NB4 (cell line): Measurements from ENCODE around the gene SLC15A4.

Experiments
- DNase-seq: peaks from one replicate; pipeline ENCODE4 v3.0.0; 2010; ENCODE audit warnings: low read depth
- H3K4me3 ChIP-seq: one replicate; pipeline ENCODE4 v1.5.1; 2011; ENCODE audit warnings: mild to moderate bottlenecking, low read depth, low read length, moderate library complexity
- CTCF ChIP-seq: IDR thresholded peaks from one replicate; pipeline ENCODE4 v1.5.1; 2012; ENCODE audit warnings: low read depth, low read length
- MAX ChIP-seq: IDR thresholded peaks from 2 replicates; pipeline ENCODE4 v1.6.1; 2011; ENCODE audit warnings: low read depth, low read length
- MYC ChIP-seq: IDR thresholded peaks from 2 replicates; pipeline ENCODE4 v1.6.1; 2011; ENCODE audit warnings: low read depth, low read length
- POLR2A ChIP-seq: IDR thresholded peaks from 2 replicates; pipeline ENCODE4 v1.6.1; 2011; ENCODE audit warnings: mild to moderate bottlenecking; ENCODE audit not compliant: insufficient read length; ENCODE audit errors: extremely low read depth

Gene SLC15A4

GRCh38 chr12:128816643-128816920, 7.2 kb downstream of the SLC15A4 start:
- TF ChIP-seq CTCF (no peak), MAX (no peak), MYC (no peak), POLR2A (no peak)
- no peak for DNase-seq
- no peak overlapping the region for H3K4me3 ChIP-seq

GRCh38 chr12:128815779-128816642, 7.7 kb downstream of the SLC15A4 start:
- TF ChIP-seq MYC, result no peak
- no peak for TF ChIP-seq MAX
- no peak for TF ChIP-seq POLR2A
- no peak for TF ChIP-seq CTCF
- H3K4me3 ChIP-seq, result no peak overlapping the region
- DNase-seq, result no peak

- TF ChIP-seq MYC (no peak), MAX (no peak), POLR2A (no peak), CTCF (no peak)
- no peak overlapping the region for H3K4me3 ChIP-seq
- DNase-seq, result no peak
These were observed 9.1 kb downstream of the SLC15A4 start for GRCh38 chr12:128814411-128815261.

- DNase-seq, result no peak
- no peak overlapping the region for H3K4me3 ChIP-seq
- TF ChIP-seq MAX (no peak), MYC (no peak), POLR2A (no peak), CTCF (no peak)
These were observed 9.9 kb downstream of the SLC15A4 start for GRCh38 chr12:128813883-128814282.

- TF ChIP-seq CTCF, result no peak
- no peak for TF ChIP-seq POLR2A
- no peak for TF ChIP-seq MAX
- no peak for TF ChIP-seq MYC
- H3K4me3 ChIP-seq, result no peak overlapping the region
- no peak for DNase-seq
These were observed 10.4 kb downstream of the SLC15A4 start for GRCh38 chr12:128813392-128813791.
